BLaER1 (cell line): ENCODE data around the gene TBC1D1.

Source experiments
- H3K27ac ChIP-seq: shearing (Covaris generic); formaldehyde crosslinking; 2 replicates; pipeline ENCODE4 v1.8.1; 2022
- H3K27me3 ChIP-seq: shearing (Covaris generic); formaldehyde crosslinking; 2 replicates; pipeline ENCODE4 v1.8.1; 2022
- H3K36me3 ChIP-seq: shearing (Covaris generic); formaldehyde crosslinking; 2 replicates; pipeline ENCODE4 v1.8.1; 2022
- H3K4me1 ChIP-seq: shearing (Covaris generic); formaldehyde crosslinking; 2 replicates; pipeline ENCODE4 v1.8.1; 2022
- H3K4me2 ChIP-seq: shearing (Covaris generic); formaldehyde crosslinking; 2 replicates; pipeline ENCODE4 v1.8.1; 2022
- H3K4me3 ChIP-seq: shearing (Covaris generic); formaldehyde crosslinking; 2 replicates; pipeline ENCODE4 v1.8.1; 2022
- H3K9ac ChIP-seq: shearing (Covaris generic); formaldehyde crosslinking; 2 replicates; pipeline ENCODE4 v1.8.1; 2022
- H3K9me3 ChIP-seq: shearing (Covaris generic); formaldehyde crosslinking; 2 replicates; pipeline ENCODE4 v1.8.1; 2022
- H4K20me1 ChIP-seq: shearing (Covaris generic); formaldehyde crosslinking; 2 replicates; pipeline ENCODE4 v1.8.1; 2022
- Cebpa-rat ChIP-seq: shearing (Covaris generic); IDR thresholded peaks from 2 replicates; pipeline ENCODE4 v1.8.1; 2022

Gene TBC1D1

GRCh38 chr4:38030023-38030422 is 139.1 kb downstream of the TBC1D1 start:
- H3K4me3 ChIP-seq: no peak overlapping the region
- H3K4me1 ChIP-seq: no peaks in the 10 kb centered on the region
- no peak overlapping the region for H3K4me2 ChIP-seq
- H3K9ac ChIP-seq: no peak overlapping the region
- H3K9me3 ChIP-seq: no peaks in the 10 kb centered on the region
- H3K27ac ChIP-seq: no peak overlapping the region
- 0 out of 2 replicates have a peak, but pooled peaks cover 14% of the 10 kb centered on the region for H4K20me1 ChIP-seq
- H3K27me3 ChIP-seq: no peaks in the 10 kb centered on the region
- no peak for TF ChIP-seq Cebpa-rat
- peaks cover 88% of the 10 kb centered on the region for H3K36me3 ChIP-seq

- Histone ChIP-seq H3K27ac (no peak overlapping the region), H3K4me2 (no peak overlapping the region), H3K9ac (no peak overlapping the region), H3K4me1 (no peaks in the 10 kb centered on the region), H3K27me3 (no peaks in the 10 kb centered on the region), H3K36me3 (peaks cover 75% of the 10 kb centered on the region), H3K9me3 (no peaks in the 10 kb centered on the region), H4K20me1 (0 out of 2 replicates have a peak, but pooled peaks cover 6% of the 10 kb centered on the region), H3K4me3 (no peak overlapping the region)
- TF ChIP-seq Cebpa-rat: no peak
These were observed 144.3 kb downstream of the TBC1D1 start for GRCh38 chr4:38034986-38035882.

DNA sequence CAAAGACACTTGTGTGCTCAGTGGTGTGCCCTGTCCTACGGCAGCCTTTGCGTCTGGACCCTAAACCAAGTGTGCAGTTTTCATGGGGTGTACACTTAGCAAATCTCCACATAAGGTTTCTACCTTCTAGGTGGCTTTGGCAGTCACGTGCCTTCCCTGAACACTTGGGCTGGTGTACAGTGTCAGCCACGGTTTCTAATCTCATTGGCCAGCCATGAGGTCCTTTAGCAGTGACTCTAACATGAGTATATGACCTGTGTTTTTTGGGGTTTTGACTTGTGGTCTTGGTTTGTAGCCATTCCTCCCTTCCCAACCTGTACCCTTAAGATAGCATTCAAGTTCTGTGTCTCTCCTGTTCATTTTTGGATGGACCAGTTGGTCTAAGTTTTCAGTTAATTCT is 145.7 kb downstream of the TBC1D1 start:
- peaks cover 81% of the 10 kb centered on the region for H3K36me3 ChIP-seq
- H3K27me3 ChIP-seq: no peaks in the 10 kb centered on the region
- no peaks in the 10 kb centered on the region for H3K4me1 ChIP-seq
- no peak for TF ChIP-seq Cebpa-rat
- 0 out of 2 replicates have a peak, but pooled peaks cover 6% of the 10 kb centered on the region for H4K20me1 ChIP-seq
- no peak overlapping the region for H3K4me3 ChIP-seq
- no peak overlapping the region for H3K4me2 ChIP-seq
- no peak overlapping the region for H3K27ac ChIP-seq
- no peaks in the 10 kb centered on the region for H3K9me3 ChIP-seq
- H3K9ac ChIP-seq: no peak overlapping the region

DNA sequence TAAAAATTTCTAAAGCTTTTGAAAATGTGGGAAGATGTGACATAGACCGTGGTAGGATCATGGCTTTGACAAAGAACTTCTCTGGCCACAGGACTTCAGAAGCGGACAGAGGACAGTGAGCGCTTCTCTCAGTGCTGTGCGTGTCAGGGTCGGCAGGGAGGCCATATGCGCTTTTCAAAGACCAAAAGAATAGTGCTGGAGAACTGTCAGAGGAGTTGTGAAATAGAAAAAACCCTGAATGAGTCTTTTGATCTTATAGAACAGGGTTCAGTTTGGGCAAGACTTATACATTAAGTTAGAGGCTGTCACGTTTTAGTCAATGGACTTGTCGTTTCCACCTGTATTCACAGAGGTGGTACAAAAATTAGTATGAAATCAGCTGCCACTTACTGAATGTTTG is 146.7 kb downstream of the TBC1D1 start:
- no peak overlapping the region for H3K4me2 ChIP-seq
- no peaks in the 10 kb centered on the region for H3K9me3 ChIP-seq
- H3K9ac ChIP-seq: no peak overlapping the region
- no peaks in the 10 kb centered on the region for H3K27me3 ChIP-seq
- 0 out of 2 replicates have a peak, but pooled peaks cover 6% of the 10 kb centered on the region for H4K20me1 ChIP-seq
- no peak for TF ChIP-seq Cebpa-rat
- H3K4me3 ChIP-seq: no peak overlapping the region
- no peak overlapping the region for H3K27ac ChIP-seq
- H3K36me3 ChIP-seq: peaks cover 80% of the 10 kb centered on the region
- H3K4me1 ChIP-seq: no peaks in the 10 kb centered on the region

- Histone ChIP-seq H3K27me3 (no peaks in the 10 kb centered on the region), H3K4me2 (no peak overlapping the region), H3K4me3 (no peak overlapping the region), H3K27ac (no peak overlapping the region), H3K9me3 (no peaks in the 10 kb centered on the region), H3K4me1 (no peaks in the 10 kb centered on the region), H4K20me1 (no peaks in the 10 kb centered on the region), H3K9ac (no peak overlapping the region), H3K36me3 (peaks cover 90% of the 10 kb centered on the region)
- TF ChIP-seq Cebpa-rat: no peak
These were observed 149.7 kb downstream of the TBC1D1 start for GRCh38 chr4:38040619-38041018.

DNA sequence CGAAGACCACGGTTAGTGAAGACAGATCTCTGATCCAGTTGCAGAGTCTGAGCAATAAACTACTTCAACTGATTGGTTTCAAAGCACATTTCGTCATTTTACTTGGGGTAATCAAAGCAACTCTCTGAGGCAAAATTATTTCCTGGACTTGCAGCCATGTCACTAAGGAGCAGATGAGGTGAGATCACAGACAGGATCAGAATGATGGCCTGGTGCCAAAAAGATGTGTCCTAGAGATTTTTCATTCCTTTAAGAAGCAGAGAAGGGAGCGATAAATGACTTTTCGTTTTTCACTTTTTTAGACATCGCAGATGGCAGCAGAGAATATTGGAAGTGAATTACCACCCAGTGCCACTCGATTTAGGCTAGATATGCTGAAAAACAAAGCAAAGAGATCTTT is 153.2 kb downstream of the TBC1D1 start:
- H4K20me1 ChIP-seq: no peaks in the 10 kb centered on the region
- no peaks in the 10 kb centered on the region for H3K27me3 ChIP-seq
- H3K9ac ChIP-seq: no peak overlapping the region
- no peak overlapping the region for H3K27ac ChIP-seq
- TF ChIP-seq Cebpa-rat: no peak
- H3K4me3 ChIP-seq: no peak overlapping the region
- H3K36me3 ChIP-seq: peaks cover 80% of the 10 kb centered on the region
- H3K4me2 ChIP-seq: no peak overlapping the region
- H3K9me3 ChIP-seq: no peaks in the 10 kb centered on the region
- H3K4me1 ChIP-seq: peaks cover 2% of the 10 kb centered on the region

GRCh38 chr4:38045289-38045988 is 154.6 kb downstream of the TBC1D1 start:
- H3K9me3 ChIP-seq: no peaks in the 10 kb centered on the region
- no peak overlapping the region for H3K4me2 ChIP-seq
- peaks cover 9% of the 10 kb centered on the region for H3K4me1 ChIP-seq
- H3K4me3 ChIP-seq: no peak overlapping the region
- H3K27ac ChIP-seq: no peak overlapping the region
- H4K20me1 ChIP-seq: no peaks in the 10 kb centered on the region
- no peaks in the 10 kb centered on the region for H3K27me3 ChIP-seq
- no peak for TF ChIP-seq Cebpa-rat
- H3K36me3 ChIP-seq: peaks cover 83% of the 10 kb centered on the region
- no peak overlapping the region for H3K9ac ChIP-seq

DNA sequence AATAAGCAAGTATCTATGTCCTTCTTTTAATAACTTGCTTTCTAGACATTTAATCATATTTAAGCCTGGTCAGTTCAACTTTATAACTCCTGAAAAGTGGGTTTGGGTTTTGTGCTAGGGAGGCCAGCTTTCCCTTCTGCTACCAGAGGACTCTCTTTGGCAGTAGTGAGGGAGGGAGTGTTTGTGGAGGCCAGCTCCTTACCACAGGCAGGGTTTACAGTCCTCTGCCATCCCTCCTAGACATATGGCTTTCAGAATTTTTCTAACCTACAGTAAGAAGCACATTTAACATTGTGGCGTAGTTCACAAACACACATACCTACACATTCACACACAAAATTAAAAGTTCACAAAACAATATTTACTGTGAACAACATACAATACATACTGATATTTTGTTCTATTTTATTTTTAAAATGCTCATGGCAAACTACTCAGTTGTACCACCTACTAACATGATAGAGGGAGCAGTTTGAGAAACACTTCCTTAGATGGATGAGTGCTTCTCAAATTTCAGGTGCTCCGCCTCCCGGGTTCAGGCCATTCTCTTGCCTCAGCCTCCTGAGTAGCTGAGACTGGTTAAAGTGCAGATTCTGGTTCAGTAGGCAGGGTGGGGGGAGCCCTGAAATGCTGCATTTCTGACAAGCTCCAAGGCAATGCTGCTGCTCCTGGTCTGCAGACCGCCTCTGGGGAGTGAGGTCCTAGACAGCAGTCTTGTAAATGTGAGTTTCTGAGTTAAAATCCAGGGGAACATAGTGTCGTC is 156.0 kb downstream of the TBC1D1 start:
- Histone ChIP-seq H3K4me3 (no peak overlapping the region), H3K9me3 (no peaks in the 10 kb centered on the region), H3K4me2 (no peak overlapping the region), H3K9ac (no peak overlapping the region), H3K36me3 (peaks cover 83% of the 10 kb centered on the region), H3K4me1 (peaks cover 9% of the 10 kb centered on the region), H3K27me3 (no peaks in the 10 kb centered on the region), H3K27ac (no peak overlapping the region), H4K20me1 (no peaks in the 10 kb centered on the region)
- TF ChIP-seq Cebpa-rat: no peak

GRCh38 chr4:38049545-38050170 is 158.8 kb downstream of the TBC1D1 start:
- peaks cover 9% of the 10 kb centered on the region for H3K4me1 ChIP-seq
- H3K27me3 ChIP-seq: no peaks in the 10 kb centered on the region
- peaks cover 81% of the 10 kb centered on the region for H3K36me3 ChIP-seq
- H3K9ac ChIP-seq: no peak overlapping the region
- no peak for TF ChIP-seq Cebpa-rat
- H3K27ac ChIP-seq: no peak overlapping the region
- no peaks in the 10 kb centered on the region for H3K9me3 ChIP-seq
- no peaks in the 10 kb centered on the region for H4K20me1 ChIP-seq
- no peak overlapping the region for H3K4me3 ChIP-seq
- H3K4me2 ChIP-seq: peak overlapping the region; percentile 25; the same call in 1 of the 2 replicates
